HepG2 (cell line): ENCODE data around the gene MICALL2. TPM values are rescaled to one million over a fixed set of nuclear protein-coding genes. Genes with fewer than 3 reads are reported as not detected.
A peak's percentile ranks its signal among the peaks of the same experiment; 100 is the strongest.

Experiments used
- ATAD3A ChIP-seq: sonication (generic); formaldehyde crosslinking; IDR thresholded peaks from 2 replicates; pipeline ENCODE4 v1.4.0; 2020; ENCODE audit warnings: missing genetic modification reagents
- DMAP1 ChIP-seq: IDR thresholded peaks from 2 replicates; pipeline ENCODE4 v1.6.1; 2016
- ESRRA ChIP-seq: sonication (generic); formaldehyde crosslinking; IDR thresholded peaks from 2 replicates; pipeline ENCODE4 v1.5.1; 2020; ENCODE audit warnings: mild to moderate bottlenecking, low read depth, missing genetic modification reagents
- IKZF1 ChIP-seq: fragments of 450-650 bp; IDR thresholded peaks from 2 replicates; pipeline ENCODE4 v1.7.1; 2016
- KDM4B ChIP-seq: sonication (generic); formaldehyde crosslinking; IDR thresholded peaks from 2 replicates; pipeline ENCODE4 v1.4.0; 2020; ENCODE audit warnings: missing genetic modification reagents
- MED1 ChIP-seq: sonication (generic); formaldehyde crosslinking; IDR thresholded peaks from 2 replicates; pipeline ENCODE4 v1.4.0; 2020; ENCODE audit warnings: missing genetic modification reagents
- NFE2L2 ChIP-seq: fragments of 150-350 bp; IDR thresholded peaks from 2 replicates; pipeline ENCODE4 v1.6.1; 2014; ENCODE audit warnings: low read length
- PATZ1 ChIP-seq: sonication (generic); formaldehyde crosslinking; IDR thresholded peaks from 2 replicates; pipeline ENCODE4 v1.4.0; 2020; ENCODE audit warnings: missing genetic modification reagents
- SETDB1 ChIP-seq: sonication (generic); formaldehyde crosslinking; IDR thresholded peaks from 2 replicates; pipeline ENCODE4 v1.5.1; 2020; ENCODE audit warnings: missing genetic modification reagents, mild to moderate bottlenecking, borderline replicate concordance
- SIX1 ChIP-seq: sonication (generic); formaldehyde crosslinking; IDR thresholded peaks from 2 replicates; pipeline ENCODE4 v1.4.0; 2020; ENCODE audit warnings: missing genetic modification reagents, borderline replicate concordance
- XRCC5 ChIP-seq: fragments of 200-400 bp; formaldehyde crosslinking; optimal IDR thresholded peaks from 2 replicates; pipeline ENCODE3; 2017; ENCODE audit warnings: mild to moderate bottlenecking, low read length
- ZNF282 ChIP-seq: fragments of 450-650 bp; IDR thresholded peaks from 2 replicates; pipeline ENCODE4 v1.6.1; 2018; ENCODE audit not compliant: partially characterized antibody
- ZNF567 ChIP-seq: sonication (generic); formaldehyde crosslinking; IDR thresholded peaks from 2 replicates; pipeline ENCODE4 v1.8.1; 2023; ENCODE audit warnings: mild to moderate bottlenecking, missing genetic modification reagents, borderline replicate concordance
- ZNF761 ChIP-seq: sonication (generic); formaldehyde crosslinking; conservative IDR thresholded peaks from 2 replicates; pipeline ENCODE4 v1.4.0; 2020; ENCODE audit warnings: mild to moderate bottlenecking, missing genetic modification reagents
- ZSCAN22 ChIP-seq: sonication (generic); formaldehyde crosslinking; IDR thresholded peaks from 2 replicates; pipeline ENCODE4 v1.4.0; 2020; ENCODE audit warnings: mild to moderate bottlenecking, missing genetic modification reagents
- ZSCAN29 ChIP-seq: sonication (generic); formaldehyde crosslinking; conservative IDR thresholded peaks from 2 replicates; pipeline ENCODE4 v1.4.0; 2020; ENCODE audit warnings: mild to moderate bottlenecking, missing genetic modification reagents
- polyA plus RNA-seq, 8 experiments: library from polyadenylated mRNA; depleted of rRNA in 3 of 8; stranded (reverse) in 7 of 8; unstranded in 1 of 8; fragments of >200 nt; fragmentation: Illumina TruSeq in 4 of 8; extraction: Trizol in 4 of 8; gene quantifications; 2 replicates each; pipeline versions ENCODE4 v1.2.1 to v1.2.3, GENCODE V29; 2011 to 2016; ENCODE audit warnings: low read depth in 4 of 8, missing spikeins in 1 of 8, mixed read lengths in 1 of 8; ENCODE audit not compliant: insufficient read depth in 1 of 8
- total RNA-seq, 5 experiments: library from RNA; depleted of rRNA; stranded (reverse); fragments of >200 nt; fragmentation: Illumina TruSeq; extraction: Trizol; gene quantifications; 2 replicates each; pipeline ENCODE4 v1.2.3, GENCODE V29; 2016; ENCODE audit warnings: low read depth in 1 of 5
- TF ChIP-seq, protein P1 (sequence below): sonication (generic); formaldehyde crosslinking; IDR thresholded peaks from 2 replicates; pipeline ENCODE4 v1.9.0; 2021; ENCODE audit warnings: missing genetic modification reagents, mild to moderate bottlenecking, borderline replicate concordance
- TF ChIP-seq, protein P2 (sequence below): sonication (generic); formaldehyde crosslinking; IDR thresholded peaks from 2 replicates; pipeline ENCODE4 v1.5.1; 2020; ENCODE audit warnings: missing genetic modification reagents, mild to moderate bottlenecking, borderline replicate concordance
- TF ChIP-seq, protein P3 (sequence below): sonication (generic); formaldehyde crosslinking; IDR thresholded peaks from 2 replicates; pipeline ENCODE4 v1.5.1; 2020; ENCODE audit warnings: mild to moderate bottlenecking, missing genetic modification reagents, moderate library complexity
- TF ChIP-seq, protein P4 (sequence below): sonication (generic); formaldehyde crosslinking; conservative IDR thresholded peaks from 2 replicates; pipeline ENCODE4 v1.4.0; 2020; ENCODE audit warnings: missing genetic modification reagents

MICALL2 gene
- total and polyA plus RNA-seq, 2 of the 13 experiments (the other 11 are each of a cell fraction or from before 2014, with no cell fraction given): 5.8 to 12.4 TPM

DNA sequence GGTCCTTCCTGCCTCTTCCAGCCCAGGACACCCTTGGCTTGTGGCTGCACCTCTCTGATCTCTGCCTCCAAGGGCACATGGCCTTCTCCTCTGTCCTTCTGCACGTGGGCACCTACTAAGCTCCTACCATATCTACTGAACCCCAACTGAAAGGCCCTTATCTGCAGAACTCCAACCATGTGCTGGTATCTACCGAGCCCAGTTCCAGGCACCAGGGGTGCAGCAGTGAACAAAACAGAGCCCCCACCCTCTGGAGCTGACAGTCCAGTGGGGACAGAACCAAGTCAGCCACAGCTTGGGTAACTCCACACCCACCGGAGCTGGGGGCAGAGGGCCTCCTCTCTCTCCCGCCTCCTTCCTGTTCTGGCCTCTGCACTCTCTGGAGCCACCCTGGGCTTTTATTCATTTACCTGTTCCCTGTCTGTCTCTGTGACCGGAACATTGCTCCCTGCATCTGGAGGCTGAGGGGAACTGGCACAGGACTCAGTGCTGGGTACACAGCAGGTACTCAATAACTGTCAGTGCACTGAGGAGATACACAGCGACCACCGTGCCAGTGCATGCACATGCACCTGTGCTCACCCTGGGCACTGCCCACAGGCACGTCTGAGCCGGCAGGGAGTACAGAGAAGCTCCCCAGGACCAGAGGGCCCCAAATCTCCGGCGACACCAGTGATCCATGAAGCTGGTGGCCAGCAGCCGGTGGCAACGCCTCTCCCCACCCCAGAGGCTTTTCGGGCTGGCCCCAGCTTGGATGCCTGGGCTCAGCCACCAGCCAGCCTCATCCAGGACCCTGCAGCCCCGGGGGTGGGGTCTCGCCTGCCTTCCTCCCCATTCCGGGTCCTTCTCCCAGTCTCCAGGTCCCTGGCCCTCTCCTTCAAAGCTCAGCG, 2.0 kb downstream of the MICALL2 start (continued):
- TF ChIP-seq, protein P1, sequence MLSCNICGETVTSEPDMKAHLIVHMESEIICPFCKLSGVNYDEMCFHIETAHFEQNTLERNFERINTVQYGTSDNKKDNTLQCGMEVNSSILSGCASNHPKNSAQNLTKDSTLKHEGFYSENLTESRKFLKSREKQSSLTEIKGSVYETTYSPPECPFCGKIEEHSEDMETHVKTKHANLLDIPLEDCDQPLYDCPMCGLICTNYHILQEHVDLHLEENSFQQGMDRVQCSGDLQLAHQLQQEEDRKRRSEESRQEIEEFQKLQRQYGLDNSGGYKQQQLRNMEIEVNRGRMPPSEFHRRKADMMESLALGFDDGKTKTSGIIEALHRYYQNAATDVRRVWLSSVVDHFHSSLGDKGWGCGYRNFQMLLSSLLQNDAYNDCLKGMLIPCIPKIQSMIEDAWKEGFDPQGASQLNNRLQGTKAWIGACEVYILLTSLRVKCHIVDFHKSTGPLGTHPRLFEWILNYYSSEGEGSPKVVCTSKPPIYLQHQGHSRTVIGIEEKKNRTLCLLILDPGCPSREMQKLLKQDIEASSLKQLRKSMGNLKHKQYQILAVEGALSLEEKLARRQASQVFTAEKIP (CRISPR knock-in tag): no peak
- TF ChIP-seq, protein P2, sequence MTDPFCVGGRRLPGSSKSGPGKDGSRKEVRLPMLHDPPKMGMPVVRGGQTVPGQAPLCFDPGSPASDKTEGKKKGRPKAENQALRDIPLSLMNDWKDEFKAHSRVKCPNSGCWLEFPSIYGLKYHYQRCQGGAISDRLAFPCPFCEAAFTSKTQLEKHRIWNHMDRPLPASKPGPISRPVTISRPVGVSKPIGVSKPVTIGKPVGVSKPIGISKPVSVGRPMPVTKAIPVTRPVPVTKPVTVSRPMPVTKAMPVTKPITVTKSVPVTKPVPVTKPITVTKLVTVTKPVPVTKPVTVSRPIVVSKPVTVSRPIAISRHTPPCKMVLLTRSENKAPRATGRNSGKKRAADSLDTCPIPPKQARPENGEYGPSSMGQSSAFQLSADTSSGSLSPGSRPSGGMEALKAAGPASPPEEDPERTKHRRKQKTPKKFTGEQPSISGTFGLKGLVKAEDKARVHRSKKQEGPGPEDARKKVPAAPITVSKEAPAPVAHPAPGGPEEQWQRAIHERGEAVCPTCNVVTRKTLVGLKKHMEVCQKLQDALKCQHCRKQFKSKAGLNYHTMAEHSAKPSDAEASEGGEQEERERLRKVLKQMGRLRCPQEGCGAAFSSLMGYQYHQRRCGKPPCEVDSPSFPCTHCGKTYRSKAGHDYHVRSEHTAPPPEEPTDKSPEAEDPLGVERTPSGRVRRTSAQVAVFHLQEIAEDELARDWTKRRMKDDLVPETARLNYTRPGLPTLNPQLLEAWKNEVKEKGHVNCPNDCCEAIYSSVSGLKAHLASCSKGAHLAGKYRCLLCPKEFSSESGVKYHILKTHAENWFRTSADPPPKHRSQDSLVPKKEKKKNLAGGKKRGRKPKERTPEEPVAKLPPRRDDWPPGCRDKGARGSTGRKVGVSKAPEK: no peak
- TF ChIP-seq NFE2L2 (no peak), IKZF1 (no peak), PATZ1 (peak; percentile 77), MED1 (peak; percentile 40; the same call in 1 of the 2 replicates), ZSCAN22 (CRISPR knock-in tag) (no peak), SIX1 (no peak), KDM4B (no peak), XRCC5 (no peak), ZNF567 (CRISPR knock-in tag) (no peak), SETDB1 (CRISPR knock-in tag) (no peak), ESRRA (CRISPR knock-in tag) (0 out of 2 replicates have a peak, but pooled peaks have one; percentile 42), DMAP1 (CRISPR knock-in tag) (0 out of 2 replicates have a peak, but pooled peaks have one; percentile 35), ATAD3A (CRISPR knock-in tag) (no peak), ZNF282 (no peak), ZSCAN29 (CRISPR knock-in tag) (0 out of 2 replicates have a peak, but pooled peaks have one; percentile 54), ZNF761 (CRISPR knock-in tag) (no peak)
- TF ChIP-seq, protein P3, sequence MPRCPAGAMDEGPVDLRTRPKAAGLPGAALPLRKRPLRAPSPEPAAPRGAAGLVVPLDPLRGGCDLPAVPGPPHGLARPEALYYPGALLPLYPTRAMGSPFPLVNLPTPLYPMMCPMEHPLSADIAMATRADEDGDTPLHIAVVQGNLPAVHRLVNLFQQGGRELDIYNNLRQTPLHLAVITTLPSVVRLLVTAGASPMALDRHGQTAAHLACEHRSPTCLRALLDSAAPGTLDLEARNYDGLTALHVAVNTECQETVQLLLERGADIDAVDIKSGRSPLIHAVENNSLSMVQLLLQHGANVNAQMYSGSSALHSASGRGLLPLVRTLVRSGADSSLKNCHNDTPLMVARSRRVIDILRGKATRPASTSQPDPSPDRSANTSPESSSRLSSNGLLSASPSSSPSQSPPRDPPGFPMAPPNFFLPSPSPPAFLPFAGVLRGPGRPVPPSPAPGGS (CRISPR knock-in tag): 0 out of 2 replicates have a peak, but pooled peaks have one; percentile 14
- TF ChIP-seq, protein P4, sequence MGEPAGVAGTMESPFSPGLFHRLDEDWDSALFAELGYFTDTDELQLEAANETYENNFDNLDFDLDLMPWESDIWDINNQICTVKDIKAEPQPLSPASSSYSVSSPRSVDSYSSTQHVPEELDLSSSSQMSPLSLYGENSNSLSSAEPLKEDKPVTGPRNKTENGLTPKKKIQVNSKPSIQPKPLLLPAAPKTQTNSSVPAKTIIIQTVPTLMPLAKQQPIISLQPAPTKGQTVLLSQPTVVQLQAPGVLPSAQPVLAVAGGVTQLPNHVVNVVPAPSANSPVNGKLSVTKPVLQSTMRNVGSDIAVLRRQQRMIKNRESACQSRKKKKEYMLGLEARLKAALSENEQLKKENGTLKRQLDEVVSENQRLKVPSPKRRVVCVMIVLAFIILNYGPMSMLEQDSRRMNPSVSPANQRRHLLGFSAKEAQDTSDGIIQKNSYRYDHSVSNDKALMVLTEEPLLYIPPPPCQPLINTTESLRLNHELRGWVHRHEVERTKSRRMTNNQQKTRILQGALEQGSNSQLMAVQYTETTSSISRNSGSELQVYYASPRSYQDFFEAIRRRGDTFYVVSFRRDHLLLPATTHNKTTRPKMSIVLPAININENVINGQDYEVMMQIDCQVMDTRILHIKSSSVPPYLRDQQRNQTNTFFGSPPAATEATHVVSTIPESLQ (CRISPR knock-in tag): no peak
